GM10266 (cell line): ENCODE measurements around the gene ITGAD.

ENCODE experiments used
- DNase-seq: peaks from one replicate; pipeline ENCODE4 v3.0.0; 2012; ENCODE audit errors: extremely low spot score
- TF ChIP-seq, protein P1 (sequence below): IDR thresholded peaks from 2 replicates; pipeline ENCODE4 v1.5.1; 2012; ENCODE audit warnings: mild to moderate bottlenecking, low read depth; ENCODE audit not compliant: control insufficient read depth, insufficient read depth; ENCODE audit errors: missing control alignments

Gene ITGAD

GRCh38 chr16:31367853-31368252 is 25.3 kb upstream of the ITGAD start:
- DNase-seq: no peak
- TF ChIP-seq, protein P1, sequence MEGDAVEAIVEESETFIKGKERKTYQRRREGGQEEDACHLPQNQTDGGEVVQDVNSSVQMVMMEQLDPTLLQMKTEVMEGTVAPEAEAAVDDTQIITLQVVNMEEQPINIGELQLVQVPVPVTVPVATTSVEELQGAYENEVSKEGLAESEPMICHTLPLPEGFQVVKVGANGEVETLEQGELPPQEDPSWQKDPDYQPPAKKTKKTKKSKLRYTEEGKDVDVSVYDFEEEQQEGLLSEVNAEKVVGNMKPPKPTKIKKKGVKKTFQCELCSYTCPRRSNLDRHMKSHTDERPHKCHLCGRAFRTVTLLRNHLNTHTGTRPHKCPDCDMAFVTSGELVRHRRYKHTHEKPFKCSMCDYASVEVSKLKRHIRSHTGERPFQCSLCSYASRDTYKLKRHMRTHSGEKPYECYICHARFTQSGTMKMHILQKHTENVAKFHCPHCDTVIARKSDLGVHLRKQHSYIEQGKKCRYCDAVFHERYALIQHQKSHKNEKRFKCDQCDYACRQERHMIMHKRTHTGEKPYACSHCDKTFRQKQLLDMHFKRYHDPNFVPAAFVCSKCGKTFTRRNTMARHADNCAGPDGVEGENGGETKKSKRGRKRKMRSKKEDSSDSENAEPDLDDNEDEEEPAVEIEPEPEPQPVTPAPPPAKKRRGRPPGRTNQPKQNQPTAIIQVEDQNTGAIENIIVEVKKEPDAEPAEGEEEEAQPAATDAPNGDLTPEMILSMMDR: no peak

- DNase-seq: no peak
- TF ChIP-seq, protein P1: no peak
Measured at GRCh38 chr16:31371008-31371407, 22.1 kb upstream of the ITGAD start.

- no peak for DNase-seq
- TF ChIP-seq, protein P1: no peak
Measured at GRCh38 chr16:31371619-31372484, 21.3 kb upstream of the ITGAD start.

- DNase-seq: no peak
- TF ChIP-seq, protein P1: no peak
Measured at GRCh38 chr16:31373235-31373634, 19.9 kb upstream of the ITGAD start.

DNA sequence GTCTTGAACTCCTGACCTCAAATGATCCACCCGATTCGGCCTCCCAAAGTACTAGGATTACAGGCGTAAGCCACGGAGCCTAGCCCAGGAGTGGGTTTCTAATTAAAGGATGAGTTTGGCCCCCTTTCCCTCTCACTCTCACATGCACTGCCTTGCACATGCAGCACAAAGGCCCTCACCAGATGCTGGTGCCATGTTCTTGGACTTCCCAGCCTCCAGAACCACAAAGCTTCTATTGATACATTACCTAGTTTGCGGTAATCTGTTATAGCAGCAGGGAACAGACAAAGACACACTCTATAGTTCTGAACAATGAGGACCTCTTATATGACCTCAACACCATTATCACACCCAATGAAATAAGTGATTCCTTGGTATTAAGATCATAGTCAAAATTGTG is 17.9 kb upstream of the ITGAD start:
- DNase-seq: no peak
- TF ChIP-seq, protein P1: no peak

DNA sequence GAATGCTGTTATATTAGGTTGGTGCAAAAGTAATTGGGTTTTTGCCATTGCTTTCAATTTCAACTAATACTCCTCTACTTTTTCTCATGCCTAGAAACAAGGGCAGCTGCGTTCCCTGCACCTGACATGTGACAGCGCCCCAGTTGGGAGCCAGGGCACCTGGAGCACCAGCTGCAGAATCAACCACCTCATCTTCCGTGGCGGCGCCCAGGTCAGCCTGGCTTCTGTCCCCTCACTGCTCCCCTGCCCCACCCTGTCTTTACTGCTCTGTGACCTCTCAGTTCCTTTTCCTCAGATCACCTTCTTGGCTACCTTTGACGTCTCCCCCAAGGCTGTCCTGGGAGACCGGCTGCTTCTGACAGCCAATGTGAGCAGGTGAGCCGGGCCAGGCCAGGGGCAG is 16.4 kb upstream of the ITGAD start:
- DNase-seq: no peak
- TF ChIP-seq, protein P1: no peak

GRCh38 chr16:31377210-31377903 is 15.8 kb upstream of the ITGAD start:
- no peak for DNase-seq
- TF ChIP-seq, protein P1: no peak
